GM23248 (cell line): ENCODE data around the gene TOP2A.

ENCODE experiments used
- EZH2 ChIP-seq: fragments of 200-600 bp; sonication (generic); IDR thresholded peaks from 2 replicates; pipeline ENCODE4 v1.6.1; 2018; ENCODE audit warnings: antibody characterized with exemption, mild to moderate bottlenecking; ENCODE audit not compliant: insufficient read depth, poor library complexity, severe bottlenecking
- EZH2phosphoT487 ChIP-seq: fragments of 200-600 bp; sonication (generic); IDR thresholded peaks from 2 replicates; pipeline ENCODE4 v1.6.1; 2018; ENCODE audit warnings: antibody characterized with exemption, moderate library complexity, mild to moderate bottlenecking, low read depth; ENCODE audit not compliant: insufficient read depth

- TF ChIP-seq EZH2phosphoT487 (no peak), EZH2 (no peak)
Observed at GRCh38 chr17:40448213-40448638, 30.5 kb upstream of the TOP2A start.
